RPMI7951 (cell line): ENCODE results near the gene IL3RA. TPM values are rescaled to one million over a fixed set of nuclear protein-coding genes. Genes with fewer than 3 reads are reported as not detected.
"Not testable (repeated sequence)": the region's sequence is repeated elsewhere in the genome, so short reads cannot be mapped to it uniquely, and the experiment has no call there.

ENCODE experiments used
- DNase-seq: peaks from one replicate; pipeline ENCODE4 v3.0.0-alpha.2; 2012; ENCODE audit warnings: low read depth
- total RNA-seq: library from RNA; depleted of rRNA; stranded (reverse); fragments of >200 nt; shearing (Covaris generic); gene quantifications from 2 replicates; pipeline ENCODE4 v1.2.3, GENCODE V29; 2014

IL3RA gene
- total RNA-seq, 1 experiment from 2014 or later = not detected

DNA sequence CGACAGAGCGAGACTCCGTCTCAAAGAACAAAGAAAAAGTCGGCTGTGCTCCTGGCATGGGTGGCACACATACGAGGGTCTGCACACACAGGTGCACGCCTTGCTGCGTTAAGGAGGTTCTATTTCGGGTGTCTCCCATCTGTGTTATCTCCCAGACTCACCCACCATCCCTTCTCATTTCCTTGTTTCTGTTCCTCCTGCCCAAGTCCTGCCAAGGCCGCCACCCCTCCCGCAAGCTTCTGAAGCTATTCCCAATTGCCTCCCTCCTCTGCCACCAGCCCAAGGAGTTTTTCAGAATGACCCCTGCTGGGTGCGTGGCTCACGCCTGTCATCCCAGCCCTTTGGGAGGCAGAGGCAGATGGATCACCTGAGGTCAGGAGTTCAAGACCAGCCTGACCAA lies 6.0 kb upstream of the IL3RA start:
- no peak for DNase-seq

DNA sequence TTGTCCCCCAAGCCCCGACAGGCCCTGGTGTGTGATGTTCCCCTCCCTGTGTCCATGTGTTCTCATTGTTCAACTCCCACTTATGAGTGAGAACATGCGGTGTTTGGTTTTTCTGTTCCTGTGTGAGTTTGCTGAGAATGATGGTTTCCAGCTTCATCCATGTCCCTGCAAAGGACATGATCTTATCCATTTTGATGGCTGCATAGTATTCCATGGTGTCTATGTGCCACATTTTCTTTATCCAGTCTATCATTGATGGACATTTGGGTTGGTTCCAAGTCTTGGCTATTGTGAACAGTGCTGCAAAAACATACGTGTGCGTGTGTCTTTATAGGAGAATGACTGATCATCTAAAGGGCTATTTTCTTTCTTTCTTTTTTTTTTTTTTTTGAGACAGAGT lies 4.2 kb upstream of the IL3RA start:
- DNase-seq = not testable (repeated sequence)

DNA sequence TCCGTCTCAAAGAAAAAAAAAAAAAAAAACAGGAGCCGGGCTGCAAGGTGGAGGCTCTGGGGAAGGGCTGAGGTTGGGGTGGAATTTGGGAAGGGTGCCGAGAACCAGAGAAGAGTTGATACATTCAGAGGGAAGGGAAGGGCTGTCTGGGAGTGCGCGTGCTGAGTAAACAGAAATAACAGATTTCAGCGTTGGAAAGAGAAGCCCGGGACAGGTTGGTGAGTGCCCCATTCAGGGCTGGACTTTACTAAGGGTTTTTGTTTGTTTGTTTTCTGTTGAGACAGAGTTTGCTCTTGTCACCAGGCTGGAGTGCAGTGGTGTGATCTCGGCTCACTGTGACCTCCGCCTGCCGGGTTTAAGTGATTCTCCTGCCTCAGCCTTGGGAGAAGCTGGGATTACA lies 1.7 kb upstream of the IL3RA start:
- DNase-seq = no peak

DNA sequence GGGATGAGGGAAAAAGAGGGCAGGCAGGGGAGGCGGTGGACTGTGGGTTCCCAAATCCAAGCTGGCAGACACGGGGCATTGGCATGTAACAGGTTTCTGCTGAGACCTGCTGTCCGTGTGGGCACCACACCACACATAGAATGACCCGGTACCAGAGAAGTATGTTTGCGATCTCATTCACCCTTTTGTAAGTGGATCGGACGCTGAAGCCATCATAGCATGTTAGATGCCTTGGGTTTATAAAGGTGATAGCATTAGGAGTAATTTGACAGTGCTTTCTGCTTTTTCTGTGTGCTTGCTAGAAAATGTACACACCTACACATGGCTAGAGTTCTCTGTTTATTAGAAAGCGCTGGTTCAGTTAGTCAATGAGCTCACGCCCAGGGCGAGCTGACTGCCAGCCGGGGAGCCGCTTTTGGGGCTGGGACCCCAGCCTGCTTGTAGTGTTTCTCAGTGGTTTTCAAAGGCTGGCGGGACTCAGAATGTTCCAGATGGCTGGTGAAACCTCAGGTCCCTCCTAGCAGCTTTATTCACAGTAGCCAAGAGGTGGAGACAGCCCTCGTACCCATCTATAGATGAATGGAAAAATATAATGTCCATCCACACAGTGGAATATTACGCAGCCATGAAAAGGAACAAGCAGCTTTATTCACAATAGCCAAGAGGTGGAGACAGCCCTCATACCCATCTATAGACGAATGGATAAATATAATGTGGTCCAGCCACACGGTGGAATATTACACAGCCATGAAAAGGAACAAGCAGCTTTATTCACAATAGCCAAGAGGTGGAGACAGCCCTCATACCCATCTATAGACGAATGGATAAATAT lies 579 bp downstream of the IL3RA start:
- DNase-seq = no peak

DNA sequence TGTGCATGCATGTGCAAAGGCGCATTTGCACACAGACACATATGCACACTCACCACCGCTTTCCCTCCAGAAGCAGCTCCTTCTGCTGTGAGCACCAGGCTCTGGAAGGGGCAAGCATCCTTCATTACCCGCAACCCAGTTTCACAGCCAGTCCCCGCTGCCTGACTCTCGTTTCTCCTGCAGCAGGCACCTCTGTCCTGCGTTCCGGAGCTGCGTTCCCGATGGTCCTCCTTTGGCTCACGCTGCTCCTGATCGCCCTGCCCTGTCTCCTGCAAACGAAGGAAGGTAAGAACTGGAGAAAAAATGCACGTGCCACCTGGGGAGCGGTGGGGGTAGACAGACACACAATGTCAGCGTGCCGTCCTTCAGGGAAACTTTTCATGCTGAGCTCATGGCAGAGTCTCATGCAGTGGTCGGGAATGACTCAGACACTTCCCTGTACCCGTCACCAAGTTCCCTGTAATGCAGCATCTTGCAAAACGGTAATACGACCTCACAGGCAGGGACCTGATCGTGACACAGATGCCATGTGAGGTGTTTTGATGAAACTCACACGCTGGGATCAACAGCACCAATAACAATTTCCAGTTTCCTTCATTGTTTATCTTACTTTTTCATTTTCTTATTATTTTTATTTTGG lies 5.1 kb downstream of the IL3RA start:
- DNase-seq = no peak

DNA sequence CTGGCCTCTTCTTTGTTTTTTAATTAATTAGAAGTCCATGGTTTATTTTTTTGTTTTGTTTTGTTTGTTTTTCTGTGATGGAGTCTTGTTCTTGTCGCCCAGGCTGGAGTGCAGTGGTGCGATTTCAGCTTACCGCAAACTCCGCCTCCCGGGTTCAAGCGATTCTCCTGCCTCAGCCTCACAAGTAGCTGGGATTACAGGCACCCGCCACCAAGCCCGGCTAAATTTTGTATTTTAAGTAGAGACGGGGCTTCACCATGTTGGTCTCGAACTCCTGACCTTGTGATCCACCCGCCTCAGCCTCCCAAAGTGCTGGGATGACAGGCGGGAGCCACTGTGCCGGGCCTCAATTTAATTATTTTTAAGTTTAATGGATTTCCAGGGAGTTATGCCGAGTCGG lies 13.0 kb downstream of the IL3RA start:
- not testable (repeated sequence) for DNase-seq

DNA sequence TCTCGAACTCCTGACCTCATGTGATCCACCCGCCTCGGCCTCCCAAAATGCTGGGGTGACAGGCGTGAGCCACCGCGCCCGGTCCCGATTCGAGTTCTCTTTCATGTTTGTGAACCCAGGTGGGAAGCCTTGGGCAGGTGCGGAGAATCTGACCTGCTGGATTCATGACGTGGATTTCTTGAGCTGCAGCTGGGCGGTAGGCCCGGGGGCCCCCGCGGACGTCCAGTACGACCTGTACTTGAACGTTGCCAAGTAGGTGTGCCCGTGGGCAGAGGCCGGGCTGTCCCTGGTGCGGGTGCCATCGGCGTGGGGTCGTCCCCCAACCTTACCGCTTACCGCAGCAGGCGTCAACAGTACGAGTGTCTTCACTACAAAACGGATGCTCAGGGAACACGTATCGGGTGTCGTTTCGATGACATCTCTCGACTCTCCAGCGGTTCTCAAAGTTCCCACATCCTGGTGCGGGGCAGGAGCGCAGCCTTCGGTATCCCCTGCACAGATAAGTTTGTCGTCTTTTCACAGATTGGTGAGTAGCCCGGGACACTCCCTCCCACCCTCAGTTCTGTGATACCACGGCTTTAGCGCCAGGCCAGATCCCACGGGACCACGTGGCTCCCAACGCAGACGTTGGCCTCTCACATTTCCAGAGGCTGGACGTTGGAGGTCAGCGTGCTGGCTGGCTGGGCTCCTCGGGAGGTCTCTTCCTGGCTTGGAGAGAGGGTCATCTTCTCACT lies 15.6 kb downstream of the IL3RA start:
- DNase-seq = no peak

DNA sequence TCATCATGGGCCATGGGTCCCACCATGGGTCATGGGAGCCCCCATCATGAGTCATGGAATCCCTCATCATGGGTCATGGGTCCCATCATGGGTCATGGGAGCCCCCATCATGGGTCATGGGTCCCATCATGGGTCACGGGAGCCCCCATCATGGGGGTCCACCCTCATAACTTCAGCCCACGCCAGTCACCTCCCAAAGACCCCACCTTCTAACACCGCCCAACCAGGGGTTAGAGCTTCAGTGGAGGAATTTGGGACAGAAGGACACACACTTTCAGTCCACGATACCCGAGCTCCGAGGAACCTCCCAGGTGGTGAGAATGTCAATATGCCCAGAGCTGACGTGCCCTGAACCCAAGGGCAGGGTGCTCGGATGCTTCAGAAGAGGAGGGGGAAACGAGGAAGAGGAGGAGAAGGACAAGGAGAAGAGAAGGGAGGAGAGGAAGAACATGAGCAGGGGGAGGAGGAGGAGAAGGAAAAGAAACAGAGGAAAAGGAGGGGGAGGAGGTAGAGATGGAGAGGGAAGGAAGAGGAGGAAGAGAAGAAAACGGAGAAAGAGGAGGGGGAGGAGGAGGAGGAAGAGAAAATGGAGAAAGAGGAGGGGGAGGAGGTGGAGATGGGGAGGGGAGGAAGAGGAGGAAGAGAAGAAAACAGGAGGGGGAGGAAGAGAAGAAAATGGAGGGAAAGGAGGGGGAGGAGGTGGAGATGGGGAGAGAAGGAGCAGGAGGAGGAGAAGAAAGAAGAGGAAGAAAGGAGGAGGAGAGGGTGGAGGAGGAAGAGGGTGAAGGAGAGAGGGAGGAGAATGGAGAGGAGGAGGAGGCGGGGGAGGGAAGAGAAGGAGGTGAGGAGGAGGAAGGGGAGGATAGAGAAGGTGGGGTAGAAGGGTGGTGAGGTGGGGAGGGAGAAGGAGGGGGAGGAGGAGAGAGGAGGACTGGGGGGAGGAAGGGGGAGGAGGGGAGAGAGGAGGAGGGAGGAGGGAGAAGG lies 17.7 kb downstream of the IL3RA start:
- no peak for DNase-seq

DNA sequence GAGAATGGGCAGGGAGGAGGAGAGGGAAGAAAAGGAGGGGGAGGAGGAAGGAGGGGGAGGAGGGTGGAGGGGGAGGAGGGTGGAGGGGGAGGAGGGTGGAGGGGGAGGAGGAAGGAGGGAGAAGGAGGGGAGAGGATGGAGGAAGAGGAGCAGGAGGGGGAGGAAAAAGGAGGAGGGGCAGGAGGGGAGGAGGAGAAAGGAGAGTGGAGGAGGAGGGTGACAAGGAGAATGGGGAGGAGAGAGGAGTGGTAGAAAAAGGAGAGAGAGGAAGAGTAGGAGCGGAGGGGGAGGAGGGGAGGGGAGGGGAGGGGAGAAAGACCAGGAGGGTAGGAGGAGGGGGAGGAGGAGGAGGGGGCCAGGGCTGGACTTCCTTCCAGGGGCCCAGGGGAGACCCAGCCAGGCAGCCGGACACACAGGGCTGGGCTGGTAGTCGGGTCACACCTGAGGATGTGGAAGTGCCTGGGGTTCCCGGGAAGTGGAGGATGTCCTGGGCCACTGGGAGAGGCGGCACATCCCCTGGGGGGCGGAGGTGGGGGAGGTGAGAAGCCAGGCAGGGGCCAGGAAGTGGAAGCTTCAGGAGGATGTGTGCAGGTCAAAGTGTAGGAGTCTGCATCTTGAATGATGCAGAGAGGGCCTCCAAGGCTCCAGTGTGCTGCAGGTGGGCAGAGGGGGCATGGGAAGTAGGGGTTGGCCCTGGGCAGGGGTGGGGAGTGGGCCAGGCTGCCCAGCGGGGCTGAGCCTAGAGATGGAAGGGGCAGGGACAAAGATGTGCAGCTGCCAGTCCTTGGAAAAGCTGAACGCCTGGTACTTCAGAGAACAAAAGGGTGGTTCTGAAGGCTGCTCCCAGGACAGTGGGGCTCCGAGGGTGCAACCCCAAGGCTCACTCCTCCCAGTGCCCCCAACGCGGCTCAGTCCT lies 18.8 kb downstream of the IL3RA start:
- no peak for DNase-seq

DNA sequence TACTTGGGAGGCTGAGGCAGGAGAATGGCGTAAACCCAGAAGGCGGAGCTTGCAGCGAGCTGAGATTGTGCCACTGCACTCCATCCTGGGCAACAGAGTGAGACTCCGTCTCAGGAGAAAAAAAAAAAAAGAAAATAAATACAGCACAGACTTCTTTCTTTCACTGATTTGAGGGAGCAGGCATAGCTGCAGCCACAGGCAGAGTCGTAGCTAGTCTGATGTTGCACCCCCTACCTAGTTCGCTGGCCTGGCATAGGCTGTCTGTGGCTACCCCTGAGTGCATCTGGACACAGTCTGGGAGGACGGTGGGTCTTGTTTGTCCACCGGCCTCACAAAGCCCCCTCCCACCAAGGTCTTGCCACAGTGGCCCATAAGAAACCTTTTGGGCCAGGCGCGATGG lies 21.4 kb downstream of the IL3RA start:
- no peak for DNase-seq

DNA sequence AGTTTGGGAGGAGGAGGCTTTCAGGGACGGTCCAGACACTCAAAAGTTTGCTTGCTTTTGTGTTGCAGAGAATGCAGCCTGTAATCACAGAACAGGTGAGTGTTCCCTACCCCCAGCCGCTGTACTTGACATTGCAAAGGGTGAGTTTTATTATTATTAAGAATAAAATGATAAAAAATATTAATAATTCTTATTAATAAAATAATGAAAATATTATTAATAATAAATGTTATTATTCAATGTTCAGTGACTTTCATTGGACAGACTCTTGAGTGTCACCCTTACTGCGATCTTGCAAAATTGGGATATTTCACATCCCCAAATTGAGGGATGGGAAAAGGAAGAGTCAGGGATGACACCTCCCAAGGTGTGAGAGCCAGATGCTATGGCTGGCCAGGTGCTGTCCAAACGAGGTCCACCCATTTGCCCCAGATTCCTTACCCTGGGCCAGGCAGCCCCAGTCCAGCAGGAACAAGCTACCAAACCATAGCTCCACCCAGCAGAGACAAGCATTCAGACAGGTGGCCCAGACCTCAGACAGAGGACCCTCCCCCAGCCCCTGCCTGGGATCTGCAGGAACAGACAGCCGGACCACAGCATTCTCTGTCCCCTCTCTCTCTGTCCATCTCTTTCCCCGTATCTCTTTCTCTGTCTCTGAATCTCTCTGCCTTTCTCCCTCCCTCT lies 22.4 kb downstream of the IL3RA start:
- no peak for DNase-seq

DNA sequence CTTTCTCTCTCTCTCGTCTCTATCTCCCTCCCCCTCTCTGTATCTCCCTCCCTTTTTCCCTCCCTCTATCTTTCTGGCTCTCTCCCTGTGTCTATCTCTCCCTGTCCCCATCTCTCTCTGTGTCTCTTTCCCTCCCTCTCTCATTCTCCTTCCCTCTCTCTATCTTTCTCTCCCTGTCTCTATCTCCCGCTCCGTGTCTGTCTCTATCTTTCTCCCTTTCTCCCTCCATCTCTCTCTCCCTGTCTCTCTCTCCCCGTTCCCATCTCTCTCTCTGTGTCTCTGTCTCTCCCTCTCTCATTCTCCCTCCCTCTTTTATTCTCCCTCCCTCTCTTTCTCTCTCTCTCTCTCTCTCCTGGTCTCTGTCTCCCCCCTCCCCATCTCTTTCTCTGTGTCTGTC lies 22.9 kb downstream of the IL3RA start:
- DNase-seq = no peak

DNA sequence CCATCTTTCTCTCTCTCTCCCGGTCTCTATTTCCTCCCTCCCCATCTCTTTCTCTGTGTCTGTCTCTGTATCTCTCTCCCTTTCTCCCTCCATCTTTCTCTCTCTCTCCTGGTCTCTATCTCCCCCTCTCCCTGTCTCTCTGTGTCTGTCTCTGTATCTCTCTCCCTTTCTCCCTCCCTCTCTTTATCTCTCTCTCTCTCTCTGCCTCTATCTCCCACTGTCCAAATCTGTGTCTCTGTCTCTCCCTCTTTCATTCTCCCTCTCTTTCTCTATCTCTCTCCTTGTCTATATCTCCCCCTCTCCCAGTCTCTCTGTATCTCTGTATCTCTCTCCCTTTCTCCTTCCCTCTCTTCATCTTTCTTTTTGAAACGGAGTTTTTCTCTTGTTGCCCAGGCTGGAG lies 23.6 kb downstream of the IL3RA start:
- DNase-seq = no peak

DNA sequence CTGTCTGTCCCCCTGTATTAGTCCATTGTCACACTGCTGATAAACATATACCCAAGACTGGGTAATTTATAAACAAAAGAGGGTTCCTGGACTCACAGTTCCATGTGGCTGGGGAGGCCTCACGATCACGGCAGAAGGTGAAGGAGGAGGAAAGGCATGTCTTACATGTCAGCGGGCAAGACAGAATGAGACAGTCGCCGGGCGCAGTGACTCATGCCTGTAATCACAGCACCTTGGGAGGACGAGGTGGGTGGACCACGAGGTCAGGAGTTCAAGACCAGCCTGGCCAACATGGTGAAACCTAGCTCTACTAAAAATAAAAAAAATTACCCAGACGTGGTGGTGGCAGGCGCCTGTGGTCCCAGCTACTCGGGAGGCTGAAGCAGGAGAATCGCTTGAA lies 24.7 kb downstream of the IL3RA start:
- DNase-seq = no peak

DNA sequence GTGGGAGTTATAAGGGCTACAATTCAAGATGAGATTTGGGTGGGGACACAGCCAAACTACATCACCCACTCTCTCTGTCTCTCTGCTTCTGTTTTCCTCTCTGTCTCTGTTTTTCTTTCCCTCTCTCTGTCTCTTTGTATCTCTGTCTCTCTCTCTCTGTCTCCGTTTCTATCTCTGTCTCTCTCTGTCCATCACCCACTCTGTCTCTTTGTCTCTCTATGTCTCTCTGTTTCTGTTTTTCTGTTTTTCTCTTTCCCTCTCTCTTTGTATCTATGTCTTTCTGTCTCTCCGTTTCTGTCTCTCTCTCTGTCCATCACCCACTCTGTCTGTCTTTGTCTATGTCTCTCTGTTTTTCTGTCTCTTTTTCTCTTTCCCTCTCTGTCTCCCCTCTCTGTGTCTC lies 25.3 kb downstream of the IL3RA start:
- no peak for DNase-seq

DNA sequence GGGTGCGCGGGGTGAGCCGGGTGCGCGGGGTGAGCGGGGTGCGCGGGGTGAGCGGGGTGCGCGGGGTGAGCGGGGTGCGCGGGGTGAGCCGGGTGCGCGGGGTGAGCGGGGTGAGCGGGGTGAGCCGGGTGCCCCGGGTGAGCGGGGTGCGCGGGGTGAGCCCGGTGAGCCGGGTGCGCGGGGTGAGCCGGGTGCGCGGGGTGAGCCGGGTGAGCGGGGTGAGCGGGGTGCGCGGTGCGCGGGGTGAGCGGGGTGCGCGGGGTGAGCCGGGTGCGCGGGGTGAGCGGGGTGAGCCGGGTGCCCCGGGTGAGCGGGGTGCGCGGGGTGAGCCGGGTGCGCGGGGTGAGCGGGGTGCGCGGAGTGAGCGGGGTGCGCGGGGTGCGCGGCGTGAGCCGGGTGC lies 29.8 kb downstream of the IL3RA start:
- not testable (repeated sequence) for DNase-seq

DNA sequence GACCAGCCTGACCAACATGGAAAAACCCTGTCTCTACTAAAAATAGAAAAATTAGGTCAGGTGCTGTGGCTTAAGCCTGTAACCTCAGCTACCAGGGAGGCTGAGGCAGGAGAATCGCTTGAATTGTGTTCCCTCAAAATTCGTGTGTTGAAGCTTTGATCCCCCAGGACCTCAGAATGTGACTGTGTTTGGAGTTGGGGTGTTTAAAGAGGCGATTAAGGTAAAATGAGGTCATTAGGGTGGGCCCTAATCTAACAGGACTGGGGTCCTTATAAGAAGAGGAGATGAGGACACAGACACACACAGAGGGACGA lies 31.8 kb downstream of the IL3RA start:
- DNase-seq = no peak

DNA sequence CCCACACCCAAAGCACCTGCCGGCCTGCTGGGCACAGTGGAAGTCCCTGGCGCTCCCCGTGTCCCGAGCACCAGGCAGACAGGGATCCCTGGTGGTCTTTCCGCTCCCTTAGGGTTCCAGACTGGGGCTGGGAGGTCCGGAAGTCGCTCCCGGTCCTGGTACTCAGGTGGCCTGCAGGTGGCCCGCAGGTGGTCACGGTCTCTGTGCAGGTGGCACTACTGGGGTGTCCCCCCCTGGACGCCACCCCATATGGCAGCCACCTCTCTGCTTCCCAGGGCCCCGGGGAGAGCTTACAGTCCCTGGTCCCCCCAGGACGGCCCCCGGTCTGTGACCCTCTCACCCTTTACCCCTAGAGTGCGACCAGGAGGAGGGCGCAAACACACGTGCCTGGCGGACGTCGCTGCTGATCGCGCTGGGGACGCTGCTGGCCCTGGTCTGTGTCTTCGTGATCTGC lies 41.7 kb downstream of the IL3RA start:
- no peak for DNase-seq

DNA sequence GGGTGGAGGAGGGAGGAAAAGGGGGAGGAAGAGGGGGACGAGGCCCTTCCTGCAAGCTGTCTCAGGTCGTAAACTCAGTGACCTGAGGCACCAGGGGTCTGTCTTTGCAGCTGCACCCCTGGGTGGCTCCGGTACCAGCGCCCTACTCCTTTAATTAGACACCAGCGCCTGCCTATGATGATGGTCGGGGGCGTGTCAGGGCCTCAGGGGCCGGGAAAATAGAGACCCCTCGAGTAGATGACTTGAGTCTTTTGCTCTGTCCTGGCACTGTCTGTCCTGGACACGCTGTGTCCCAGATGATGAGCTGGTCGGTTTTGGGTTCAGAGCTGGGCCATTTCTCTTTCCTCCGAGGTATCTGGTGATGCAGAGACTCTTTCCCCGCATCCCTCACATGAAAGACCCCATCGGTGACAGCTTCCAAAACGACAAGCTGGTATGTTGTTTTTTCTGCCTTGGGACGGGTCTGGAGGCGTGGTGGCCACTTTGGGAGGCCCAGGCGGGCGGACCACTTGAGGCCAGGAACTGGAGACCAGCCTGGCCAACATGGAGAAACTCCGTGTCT lies 44.2 kb downstream of the IL3RA start:
- peak; percentile 20 for DNase-seq
